ENCODE data around the gene LMNTD1. TPM values are rescaled to one million over a fixed set of nuclear protein-coding genes. Genes with fewer than 3 reads are reported as not detected.

LMNTD1 gene
- total RNA-seq, 1 donor from 2014 or later = not detected

- no peak for DNase-seq
These were observed 402 bp downstream of the LMNTD1 start for GRCh38 chr12:25552681-25553080.

GRCh38 chr12:25550186-25550585 lies 2.9 kb downstream of the LMNTD1 start:
- DNase-seq = no peak

GRCh38 chr12:25549120-25549519 lies 4.0 kb downstream of the LMNTD1 start:
- no peak for DNase-seq

GRCh38 chr12:25546318-25546717 lies 6.8 kb downstream of the LMNTD1 start:
- peak; percentile 14 for DNase-seq

GRCh38 chr12:25533150-25533549 lies 19.9 kb downstream of the LMNTD1 start:
- DNase-seq = no peak

GRCh38 chr12:25531502-25532052 lies 21.5 kb downstream of the LMNTD1 start:
- no peak for DNase-seq

GRCh38 chr12:25529738-25530137 lies 23.3 kb downstream of the LMNTD1 start:
- peak; percentile 38 for DNase-seq

GRCh38 chr12:25526778-25527177 lies 26.3 kb downstream of the LMNTD1 start:
- no peak for DNase-seq

- DNase-seq = no peak
These were observed 28.7 kb downstream of the LMNTD1 start for GRCh38 chr12:25524366-25524765.

GRCh38 chr12:25521625-25522256 lies 31.3 kb downstream of the LMNTD1 start:
- no peak for DNase-seq

- DNase-seq = no peak
These were observed 34.6 kb downstream of the LMNTD1 start for GRCh38 chr12:25518512-25518911.

GRCh38 chr12:25504744-25505143 lies 48.3 kb downstream of the LMNTD1 start:
- no peak for DNase-seq

- no peak for DNase-seq
These were observed 49.4 kb downstream of the LMNTD1 start for GRCh38 chr12:25503666-25504065.

- DNase-seq = no peak
These were observed 50.5 kb downstream of the LMNTD1 start for GRCh38 chr12:25502596-25502995.

- no peak for DNase-seq
These were observed 51.0 kb downstream of the LMNTD1 start for GRCh38 chr12:25502118-25502517.

- DNase-seq = no peak
These were observed 51.5 kb downstream of the LMNTD1 start for GRCh38 chr12:25501549-25501948.

- DNase-seq = no peak
These were observed 52.4 kb downstream of the LMNTD1 start for GRCh38 chr12:25500651-25501050.

GRCh38 chr12:25497021-25497420 lies 56.1 kb downstream of the LMNTD1 start:
- DNase-seq = peak; percentile 37

- peak; percentile 12 for DNase-seq
These were observed 56.9 kb downstream of the LMNTD1 start for GRCh38 chr12:25496098-25496587.

- no peak for DNase-seq
These were observed 57.6 kb downstream of the LMNTD1 start for GRCh38 chr12:25495331-25496097.

- no peak for DNase-seq
These were observed 58.2 kb downstream of the LMNTD1 start for GRCh38 chr12:25494926-25495325.

- DNase-seq = no peak
These were observed 59.4 kb downstream of the LMNTD1 start for GRCh38 chr12:25493682-25494081.

GRCh38 chr12:25491396-25492325 lies 61.4 kb downstream of the LMNTD1 start:
- no peak for DNase-seq
